HUES6 (cell line): Measurements from ENCODE around the gene CCDC61.

ENCODE experiments used
- H3K27ac ChIP-seq: 2 replicates; pipeline ENCODE4 v1.7.0; 2013; ENCODE audit warnings: low read depth, mild to moderate bottlenecking, low read length, inconsistent platforms
- H3K27me3 ChIP-seq: 2 replicates; pipeline ENCODE4 v1.6.1; 2013; ENCODE audit warnings: low read length; ENCODE audit not compliant: control insufficient read depth, insufficient read depth
- H3K36me3 ChIP-seq: 2 replicates; pipeline ENCODE4 v1.6.1; 2013; ENCODE audit warnings: low read length; ENCODE audit not compliant: control insufficient read depth, insufficient read depth
- H3K4me1 ChIP-seq: 2 replicates; pipeline ENCODE4 v1.6.1; 2013; ENCODE audit warnings: low read length; ENCODE audit not compliant: control insufficient read depth, insufficient read depth
- H3K4me3 ChIP-seq: 2 replicates; pipeline ENCODE4 v1.5.1; 2013; ENCODE audit warnings: low read depth, low read length
- H3K9ac ChIP-seq: one replicate; pipeline ENCODE4 v1.6.1; 2013; ENCODE audit warnings: mild to moderate bottlenecking, low read length
- H3K9me3 ChIP-seq: 2 replicates; pipeline ENCODE4 v1.6.1; 2013; ENCODE audit warnings: low read depth, low read length; ENCODE audit not compliant: control insufficient read depth, insufficient read depth

The CCDC61 gene

GRCh38 chr19:46043519-46043918 is 48.3 kb downstream of the CCDC61 start:
- Histone ChIP-seq H3K4me3 (no peak overlapping the region), H3K9ac (no peak overlapping the region), H3K36me3 (no peaks in the 10 kb centered on the region), H3K27ac (no peak overlapping the region), H3K27me3 (peaks cover 6% of the 10 kb centered on the region), H3K4me1 (no peaks in the 10 kb centered on the region), H3K9me3 (peaks cover 12% of the 10 kb centered on the region)

GRCh38 chr19:46049597-46049996 is 54.3 kb downstream of the CCDC61 start:
- H3K27me3 ChIP-seq: peaks cover 3% of the 10 kb centered on the region; the same call in 1 of the 2 replicates
- no peak overlapping the region for H3K9ac ChIP-seq
- H3K9me3 ChIP-seq: no peaks in the 10 kb centered on the region
- no peak overlapping the region for H3K4me3 ChIP-seq
- H3K4me1 ChIP-seq: no peaks in the 10 kb centered on the region
- H3K36me3 ChIP-seq: no peaks in the 10 kb centered on the region
- no peak overlapping the region for H3K27ac ChIP-seq

- peaks cover 4% of the 10 kb centered on the region; the same call in 1 of the 2 replicates for H3K27me3 ChIP-seq
- H3K4me1 ChIP-seq: no peaks in the 10 kb centered on the region
- no peaks in the 10 kb centered on the region for H3K36me3 ChIP-seq
- no peak overlapping the region for H3K27ac ChIP-seq
- 0 out of 2 replicates have a peak, but pooled peaks cover under 1% of the 10 kb centered on the region for H3K9me3 ChIP-seq
- H3K4me3 ChIP-seq: no peak overlapping the region
- H3K9ac ChIP-seq: no peak overlapping the region
These were observed 57.6 kb downstream of the CCDC61 start for GRCh38 chr19:46052896-46053295.

- H3K27ac ChIP-seq: no peak overlapping the region
- H3K9me3 ChIP-seq: peaks cover 28% of the 10 kb centered on the region
- no peaks in the 10 kb centered on the region for H3K4me1 ChIP-seq
- no peaks in the 10 kb centered on the region for H3K36me3 ChIP-seq
- no peak overlapping the region for H3K9ac ChIP-seq
- H3K4me3 ChIP-seq: no peak overlapping the region
- H3K27me3 ChIP-seq: peaks cover 4% of the 10 kb centered on the region; the same call in 1 of the 2 replicates
These were observed 61.3 kb downstream of the CCDC61 start for GRCh38 chr19:46056536-46056935.

- Histone ChIP-seq H3K4me3 (no peak overlapping the region), H3K9me3 (peaks cover 35% of the 10 kb centered on the region), H3K36me3 (no peaks in the 10 kb centered on the region), H3K27me3 (peaks cover 4% of the 10 kb centered on the region; the same call in 1 of the 2 replicates), H3K9ac (no peak overlapping the region), H3K4me1 (no peaks in the 10 kb centered on the region), H3K27ac (no peak overlapping the region)
These were observed 63.5 kb downstream of the CCDC61 start for GRCh38 chr19:46058778-46059177.

- Histone ChIP-seq H3K36me3 (no peaks in the 10 kb centered on the region), H3K4me1 (no peaks in the 10 kb centered on the region), H3K27me3 (no peaks in the 10 kb centered on the region; the same call in 1 of the 2 replicates), H3K9ac (no peak overlapping the region), H3K9me3 (peaks cover 35% of the 10 kb centered on the region), H3K4me3 (no peak overlapping the region), H3K27ac (no peak overlapping the region)
These were observed 64.7 kb downstream of the CCDC61 start for GRCh38 chr19:46060012-46060411.

GRCh38 chr19:46063201-46063600 is 67.9 kb downstream of the CCDC61 start:
- Histone ChIP-seq H3K27ac (no peak overlapping the region), H3K4me1 (no peaks in the 10 kb centered on the region), H3K36me3 (no peaks in the 10 kb centered on the region), H3K9me3 (peaks cover 32% of the 10 kb centered on the region), H3K27me3 (peaks cover 11% of the 10 kb centered on the region), H3K9ac (no peak overlapping the region), H3K4me3 (no peak overlapping the region)

- Histone ChIP-seq H3K36me3 (no peaks in the 10 kb centered on the region), H3K27me3 (peaks cover 11% of the 10 kb centered on the region), H3K4me1 (no peaks in the 10 kb centered on the region), H3K4me3 (no peak overlapping the region), H3K27ac (no peak overlapping the region), H3K9ac (no peak overlapping the region), H3K9me3 (peaks cover 13% of the 10 kb centered on the region; the same call in 1 of the 2 replicates)
These were observed 70.3 kb downstream of the CCDC61 start for GRCh38 chr19:46065486-46066071.

GRCh38 chr19:46066471-46066870 is 71.2 kb downstream of the CCDC61 start:
- no peaks in the 10 kb centered on the region for H3K36me3 ChIP-seq
- peaks cover 17% of the 10 kb centered on the region for H3K27me3 ChIP-seq
- no peak overlapping the region for H3K9ac ChIP-seq
- no peaks in the 10 kb centered on the region for H3K4me1 ChIP-seq
- H3K4me3 ChIP-seq: no peak overlapping the region
- no peak overlapping the region for H3K27ac ChIP-seq
- peaks cover 8% of the 10 kb centered on the region; the same call in 1 of the 2 replicates for H3K9me3 ChIP-seq

- no peak overlapping the region for H3K4me3 ChIP-seq
- H3K9me3 ChIP-seq: no peaks in the 10 kb centered on the region
- H3K27me3 ChIP-seq: peaks cover 28% of the 10 kb centered on the region
- no peaks in the 10 kb centered on the region for H3K36me3 ChIP-seq
- H3K27ac ChIP-seq: no peak overlapping the region
- no peaks in the 10 kb centered on the region for H3K4me1 ChIP-seq
- no peak overlapping the region for H3K9ac ChIP-seq
These were observed 72.4 kb downstream of the CCDC61 start for GRCh38 chr19:46067691-46068090.
